Heart left ventricle (tissue), 13 donors: Measurements from ENCODE around the gene KRT3.

ENCODE experiments used
- POLR2A ChIP-seq, 2 donors: fragments of 450-650 bp; IDR thresholded peaks; one replicate each; pipeline ENCODE4 v1.6.1; 2017; ENCODE audit warnings: antibody characterized with exemption in 2 of 2, mild to moderate bottlenecking in 2 of 2, moderate library complexity in 2 of 2
- TF ChIP-seq, protein P1 (sequence below), 12 donors: fragments of 200-600 bp; sonication (generic) in 4 of 12; IDR thresholded peaks; one replicate each; pipeline versions ENCODE4 v1.5.0 to v1.8.0; 2018 to 2022; ENCODE audit warnings: antibody characterized with exemption in 12 of 12, mild to moderate bottlenecking in 5 of 12
- donor health status: ischemic (EF 13 %, LVEDD 7.1; RV severe dilation, severe dysfunction).
- donor health status: DM: no; HTN: yes; CAD: no.
- donor health status: DM: no; HTN: no; CAD: no.
- donor health status: ischemic (EF 25% LVEDD 6.9; RV normal size, moderate dysfunction).
- donor health status: ischemic (EF 25% LVEDD 5.7; RV mildly dilated, moderate dysfunction).
- donor health status: ischemic (EF 35%, LVEDD 5.7; RV mildly dilated, moderate dysfunction).
- donor health status: nonischemic (EF 11% LVEDD 7.7; RV severe dilation, severe dysfunction).
- donor health status: DM: yes; HTN: yes; CAD: no.
- donor health status: PGD.
- donor health status: ischemic (EF 29% LVEDD 5.4; RV normal size, mild dysfunction).
- donor health status: nonischemic (EF 23%, LVEDD 6.1; RV moderate dilation, normal function).

DNA sequence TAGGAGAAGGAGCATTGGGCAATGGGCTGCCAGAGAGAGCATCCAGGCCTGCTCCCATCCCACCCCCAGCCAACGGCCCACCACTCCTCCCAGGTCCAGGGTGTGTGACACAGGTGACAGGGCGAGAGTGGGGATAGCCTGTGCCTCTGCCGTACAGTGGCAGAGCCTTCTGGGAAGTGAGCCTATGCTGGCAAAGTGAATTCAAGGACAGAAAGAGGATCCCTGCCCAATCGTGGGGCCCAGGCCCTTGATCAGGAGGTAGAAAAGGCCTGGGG lies 38.7 kb upstream of the KRT3 start:
- TF ChIP-seq, protein P1, sequence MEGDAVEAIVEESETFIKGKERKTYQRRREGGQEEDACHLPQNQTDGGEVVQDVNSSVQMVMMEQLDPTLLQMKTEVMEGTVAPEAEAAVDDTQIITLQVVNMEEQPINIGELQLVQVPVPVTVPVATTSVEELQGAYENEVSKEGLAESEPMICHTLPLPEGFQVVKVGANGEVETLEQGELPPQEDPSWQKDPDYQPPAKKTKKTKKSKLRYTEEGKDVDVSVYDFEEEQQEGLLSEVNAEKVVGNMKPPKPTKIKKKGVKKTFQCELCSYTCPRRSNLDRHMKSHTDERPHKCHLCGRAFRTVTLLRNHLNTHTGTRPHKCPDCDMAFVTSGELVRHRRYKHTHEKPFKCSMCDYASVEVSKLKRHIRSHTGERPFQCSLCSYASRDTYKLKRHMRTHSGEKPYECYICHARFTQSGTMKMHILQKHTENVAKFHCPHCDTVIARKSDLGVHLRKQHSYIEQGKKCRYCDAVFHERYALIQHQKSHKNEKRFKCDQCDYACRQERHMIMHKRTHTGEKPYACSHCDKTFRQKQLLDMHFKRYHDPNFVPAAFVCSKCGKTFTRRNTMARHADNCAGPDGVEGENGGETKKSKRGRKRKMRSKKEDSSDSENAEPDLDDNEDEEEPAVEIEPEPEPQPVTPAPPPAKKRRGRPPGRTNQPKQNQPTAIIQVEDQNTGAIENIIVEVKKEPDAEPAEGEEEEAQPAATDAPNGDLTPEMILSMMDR (IDR thresholded peaks at IDR 0.05): no peak
- TF ChIP-seq POLR2A (IDR thresholded peaks at IDR 0.05): no peak
